Upper lobe of left lung (tissue), 4 donors: ENCODE results near the gene LPAR6.

Experiments used
- POLR2A ChIP-seq, 4 donors: fragments of 450-650 bp; IDR thresholded peaks; one replicate each; pipeline ENCODE4 v1.5.1; 2016 to 2017; ENCODE audit warnings: antibody characterized with exemption in 4 of 4, mild to moderate bottlenecking in 2 of 4
- TF ChIP-seq, protein P1 (sequence below), 6 experiments: fragments of 450-650 bp in 4 of 6; fragments of 200-600 bp in 2 of 6; sonication (generic) in 2 of 6; IDR thresholded peaks; one replicate each; pipeline ENCODE4 v1.5.1; 2016 to 2019; ENCODE audit warnings: antibody characterized with exemption in 6 of 6

GRCh38 chr13:48434200-48434599, 21.3 kb upstream of the LPAR6 start:
- TF ChIP-seq, protein P1, sequence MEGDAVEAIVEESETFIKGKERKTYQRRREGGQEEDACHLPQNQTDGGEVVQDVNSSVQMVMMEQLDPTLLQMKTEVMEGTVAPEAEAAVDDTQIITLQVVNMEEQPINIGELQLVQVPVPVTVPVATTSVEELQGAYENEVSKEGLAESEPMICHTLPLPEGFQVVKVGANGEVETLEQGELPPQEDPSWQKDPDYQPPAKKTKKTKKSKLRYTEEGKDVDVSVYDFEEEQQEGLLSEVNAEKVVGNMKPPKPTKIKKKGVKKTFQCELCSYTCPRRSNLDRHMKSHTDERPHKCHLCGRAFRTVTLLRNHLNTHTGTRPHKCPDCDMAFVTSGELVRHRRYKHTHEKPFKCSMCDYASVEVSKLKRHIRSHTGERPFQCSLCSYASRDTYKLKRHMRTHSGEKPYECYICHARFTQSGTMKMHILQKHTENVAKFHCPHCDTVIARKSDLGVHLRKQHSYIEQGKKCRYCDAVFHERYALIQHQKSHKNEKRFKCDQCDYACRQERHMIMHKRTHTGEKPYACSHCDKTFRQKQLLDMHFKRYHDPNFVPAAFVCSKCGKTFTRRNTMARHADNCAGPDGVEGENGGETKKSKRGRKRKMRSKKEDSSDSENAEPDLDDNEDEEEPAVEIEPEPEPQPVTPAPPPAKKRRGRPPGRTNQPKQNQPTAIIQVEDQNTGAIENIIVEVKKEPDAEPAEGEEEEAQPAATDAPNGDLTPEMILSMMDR (IDR thresholded peaks at IDR 0.05) = no peak
- TF ChIP-seq POLR2A (IDR thresholded peaks at IDR 0.05) = no peak
